ENCODE results near the gene TGM1. TPM values are rescaled to one million over a fixed set of nuclear protein-coding genes. Genes with fewer than 3 reads are reported as not detected.
"Not testable (repeated sequence)": the region's sequence is repeated elsewhere in the genome, so short reads cannot be mapped to it uniquely, and the experiment has no call there.

TGM1 gene
- total RNA-seq, 1 experiment from 2014 or later: 1.3 TPM

- Histone ChIP-seq H3K4me1 (ENCODE audit: low read length) (no peaks in the 10 kb centered on the region), H3K9me2 (replicated peaks; ENCODE audit: insufficient read depth, low read length) (no peaks in the 10 kb centered on the region), H3K36me3 (ENCODE audit: insufficient read depth, low read length) (peaks cover 2% of the 10 kb centered on the region; the same call in 1 of the 2 replicates), H3K79me2 (ENCODE audit: low read length) (no peaks in the 10 kb centered on the region), H3K9me3 (ENCODE audit: low read length) (no peaks in the 10 kb centered on the region), H3K27ac (ENCODE audit: low read length) (no peak overlapping the region), H4K20me1 (ENCODE audit: insufficient read depth, low read depth, low read length) (no peaks in the 10 kb centered on the region), H3K9ac (ENCODE audit: low read length) (no peak overlapping the region), H2AFZ (ENCODE audit: low read length) (no peak overlapping the region), H3K4me3 (ENCODE audit: low read length) (no peak overlapping the region), H3K27me3 (ENCODE audit: low read length) (no peaks in the 10 kb centered on the region), H3K4me2 (ENCODE audit: low read depth, low read length, poor library complexity, severe bottlenecking) (no peak overlapping the region)
- DNase-seq: no peak
These were observed 13.6 kb downstream of the TGM1 start for GRCh38 chr14:24249230-24250021.

DNA sequence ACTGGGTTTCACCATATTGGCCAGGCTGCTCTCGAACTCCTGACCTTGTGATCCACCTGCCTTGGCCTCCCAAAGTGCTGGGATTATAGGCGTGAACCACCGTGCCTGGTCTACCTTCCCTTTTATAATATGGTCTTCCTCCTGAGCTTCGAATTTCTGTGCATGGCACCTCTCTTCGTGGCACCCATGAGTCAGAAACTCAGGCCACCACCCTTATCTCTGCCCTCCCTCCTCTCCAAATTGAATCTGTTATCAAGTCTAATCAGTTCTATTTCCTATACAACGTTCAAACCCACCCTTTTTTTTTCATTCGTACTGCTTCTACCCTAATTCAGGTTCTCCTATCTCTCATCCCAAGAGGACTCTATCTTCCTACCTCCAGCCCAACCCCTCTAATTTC, 15.6 kb downstream of the TGM1 start:
- H3K79me2 ChIP-seq (ENCODE audit: low read length): no peaks in the 10 kb centered on the region
- no peak for DNase-seq
- H3K27me3 ChIP-seq (ENCODE audit: low read length): no peaks in the 10 kb centered on the region
- no peak overlapping the region for H3K4me2 ChIP-seq (ENCODE audit: low read depth, low read length, poor library complexity, severe bottlenecking)
- H4K20me1 ChIP-seq (ENCODE audit: insufficient read depth, low read depth, low read length): no peaks in the 10 kb centered on the region
- H3K27ac ChIP-seq (ENCODE audit: low read length): no peak overlapping the region
- H3K9me3 ChIP-seq (ENCODE audit: low read length): no peaks in the 10 kb centered on the region
- H3K4me1 ChIP-seq (ENCODE audit: low read length): peaks cover 13% of the 10 kb centered on the region
- no peaks in the 10 kb centered on the region for H3K9me2 ChIP-seq (replicated peaks; ENCODE audit: insufficient read depth, low read length)
- H3K9ac ChIP-seq (ENCODE audit: low read length): no peak overlapping the region
- no peak overlapping the region for H2AFZ ChIP-seq (ENCODE audit: low read length)
- no peaks in the 10 kb centered on the region for H3K36me3 ChIP-seq (ENCODE audit: insufficient read depth, low read length)
- H3K4me3 ChIP-seq (ENCODE audit: low read length): no peak overlapping the region

DNA sequence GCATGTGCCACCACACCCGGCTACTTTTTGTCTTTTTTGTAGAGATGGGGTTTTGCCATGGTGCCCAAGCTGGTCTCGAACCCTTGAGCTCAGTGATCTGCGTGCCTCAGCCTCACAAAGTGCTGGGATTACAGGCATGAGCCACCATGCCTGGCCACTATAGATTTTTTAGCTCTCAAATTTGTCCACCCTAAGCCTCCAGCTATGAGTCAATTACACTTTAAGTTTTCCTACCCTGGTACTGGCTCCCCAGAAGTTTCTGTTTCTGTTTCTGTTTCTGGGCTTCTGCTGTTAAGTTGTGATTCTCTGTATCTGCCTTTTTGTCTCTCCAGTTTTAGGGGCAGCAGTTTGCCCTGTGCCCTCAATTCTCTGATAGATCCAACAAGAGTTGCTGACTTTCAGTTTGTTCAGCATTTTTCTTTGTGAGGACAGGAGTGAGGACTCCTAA, 16.2 kb downstream of the TGM1 start:
- Histone ChIP-seq H3K27ac (ENCODE audit: low read length) (no peak overlapping the region), H3K9ac (ENCODE audit: low read length) (no peak overlapping the region), H3K4me1 (ENCODE audit: low read length) (peaks cover 15% of the 10 kb centered on the region), H4K20me1 (ENCODE audit: insufficient read depth, low read depth, low read length) (peaks cover 3% of the 10 kb centered on the region; the same call in 1 of the 2 replicates), H3K4me3 (ENCODE audit: low read length) (no peak overlapping the region), H3K9me3 (ENCODE audit: low read length) (no peaks in the 10 kb centered on the region), H3K79me2 (ENCODE audit: low read length) (peaks cover 3% of the 10 kb centered on the region), H3K36me3 (ENCODE audit: insufficient read depth, low read length) (no peaks in the 10 kb centered on the region), H3K27me3 (ENCODE audit: low read length) (no peaks in the 10 kb centered on the region), H2AFZ (ENCODE audit: low read length) (no peak overlapping the region), H3K9me2 (replicated peaks; ENCODE audit: insufficient read depth, low read length) (no peaks in the 10 kb centered on the region), H3K4me2 (ENCODE audit: low read depth, low read length, poor library complexity, severe bottlenecking) (no peak overlapping the region)
- DNase-seq: no peak

- not testable (repeated sequence) for H4K20me1 ChIP-seq (ENCODE audit: insufficient read depth, low read depth, low read length); H3K27me3 ChIP-seq (ENCODE audit: low read length); H3K4me3 ChIP-seq (ENCODE audit: low read length); DNase-seq; H3K9me2 ChIP-seq (replicated peaks; ENCODE audit: insufficient read depth, low read length); H2AFZ ChIP-seq (ENCODE audit: low read length); H3K27ac ChIP-seq (ENCODE audit: low read length); H3K9me3 ChIP-seq (ENCODE audit: low read length); H3K9ac ChIP-seq (ENCODE audit: low read length); H3K4me2 ChIP-seq (ENCODE audit: low read depth, low read length, poor library complexity, severe bottlenecking); H3K36me3 ChIP-seq (ENCODE audit: insufficient read depth, low read length)
- Histone ChIP-seq H3K4me1 (ENCODE audit: low read length) (peaks cover 29% of the 10 kb centered on the region), H3K79me2 (ENCODE audit: low read length) (peaks cover 17% of the 10 kb centered on the region)
These were observed 17.6 kb downstream of the TGM1 start for GRCh38 chr14:24245350-24245749.

GRCh38 chr14:24243336-24243836, 19.6 kb downstream of the TGM1 start:
- peak overlapping the region; percentile 52 for H2AFZ ChIP-seq (ENCODE audit: low read length)

DNA sequence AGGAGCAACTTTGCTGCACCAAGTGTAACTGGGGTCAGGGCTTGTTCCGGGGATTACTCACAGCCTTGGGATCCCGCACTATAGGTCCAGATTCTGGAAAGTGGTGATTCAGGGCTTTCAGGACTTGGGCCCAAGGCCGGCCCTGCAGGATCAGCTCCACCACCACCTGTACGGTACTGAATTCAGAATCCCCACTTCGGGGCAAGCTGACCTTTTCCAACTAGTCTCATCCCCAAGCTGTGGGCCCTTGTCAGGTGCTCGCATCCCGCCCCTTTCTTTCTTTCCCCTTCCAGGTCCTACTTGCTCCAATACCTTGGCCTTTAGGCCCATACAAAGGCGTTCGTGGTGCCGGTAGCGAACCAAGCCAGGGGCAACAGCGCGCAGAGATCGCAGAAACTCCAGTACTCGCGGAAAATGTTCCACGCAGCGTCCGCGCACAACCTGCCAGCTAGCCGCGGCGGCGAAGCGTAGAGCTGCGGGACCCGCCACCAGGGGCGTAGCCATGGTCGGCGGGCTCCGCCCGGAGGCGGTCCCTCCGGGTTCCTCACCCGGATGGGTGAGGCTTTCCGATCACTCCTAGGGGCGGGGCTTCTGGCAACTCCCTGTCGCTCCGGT, 21.0 kb downstream of the TGM1 start:
- Histone ChIP-seq H3K36me3 (ENCODE audit: insufficient read depth, low read length) (peaks cover 40% of the 10 kb centered on the region), H3K4me1 (ENCODE audit: low read length) (peaks cover 37% of the 10 kb centered on the region)

More at GRCh38 chr14:24243336-24243836, 19.6 kb downstream of the TGM1 start:
- no peaks in the 10 kb centered on the region for H3K9me3 ChIP-seq (ENCODE audit: low read length)
- H3K27ac ChIP-seq (ENCODE audit: low read length): peak overlapping the region; percentile 89
- peaks cover 26% of the 10 kb centered on the region for H3K36me3 ChIP-seq (ENCODE audit: insufficient read depth, low read length)
- peaks cover 37% of the 10 kb centered on the region for H3K4me1 ChIP-seq (ENCODE audit: low read length)
- peak overlapping the region; percentile 79 for H3K9ac ChIP-seq (ENCODE audit: low read length)
- H3K27me3 ChIP-seq (ENCODE audit: low read length): no peaks in the 10 kb centered on the region
- peak; percentile 81 for DNase-seq
- peak overlapping the region; percentile 92 for H3K4me2 ChIP-seq (ENCODE audit: low read depth, low read length, poor library complexity, severe bottlenecking)
- H3K4me3 ChIP-seq (ENCODE audit: low read length): peak overlapping the region; percentile 79
- H3K9me2 ChIP-seq (replicated peaks; ENCODE audit: insufficient read depth, low read length): no peaks in the 10 kb centered on the region
- peaks cover 27% of the 10 kb centered on the region for H3K79me2 ChIP-seq (ENCODE audit: low read length)
- H4K20me1 ChIP-seq (ENCODE audit: insufficient read depth, low read depth, low read length): peaks cover 6% of the 10 kb centered on the region; the same call in 1 of the 2 replicates

GRCh38 chr14:24240110-24240918, 22.7 kb downstream of the TGM1 start:
- H3K9me3 ChIP-seq (ENCODE audit: low read length): no peaks in the 10 kb centered on the region
- H3K4me3 ChIP-seq (ENCODE audit: low read length): no peak overlapping the region
- no peaks in the 10 kb centered on the region for H3K27me3 ChIP-seq (ENCODE audit: low read length)
- H3K9me2 ChIP-seq (replicated peaks; ENCODE audit: insufficient read depth, low read length): no peaks in the 10 kb centered on the region
- peak overlapping the region; percentile 3 for H3K4me2 ChIP-seq (ENCODE audit: low read depth, low read length, poor library complexity, severe bottlenecking)
- no peak overlapping the region for H3K9ac ChIP-seq (ENCODE audit: low read length)
- peaks cover 6% of the 10 kb centered on the region; the same call in 1 of the 2 replicates for H4K20me1 ChIP-seq (ENCODE audit: insufficient read depth, low read depth, low read length)
- H3K4me1 ChIP-seq (ENCODE audit: low read length): peaks cover 40% of the 10 kb centered on the region
- H2AFZ ChIP-seq (ENCODE audit: low read length): no peak overlapping the region
- DNase-seq: no peak
- H3K36me3 ChIP-seq (ENCODE audit: insufficient read depth, low read length): peaks cover 54% of the 10 kb centered on the region
- peaks cover 34% of the 10 kb centered on the region for H3K79me2 ChIP-seq (ENCODE audit: low read length)
- H3K27ac ChIP-seq (ENCODE audit: low read length): no peak overlapping the region

More for the DNA sequence above, 21.0 kb downstream of the TGM1 start:
- peak overlapping the region; percentile 89 for H3K27ac ChIP-seq (ENCODE audit: low read length)
- H3K9me2 ChIP-seq (replicated peaks; ENCODE audit: insufficient read depth, low read length): no peaks in the 10 kb centered on the region
- peak overlapping the region; percentile 79 for H3K9ac ChIP-seq (ENCODE audit: low read length)
- H4K20me1 ChIP-seq (ENCODE audit: insufficient read depth, low read depth, low read length): peaks cover 6% of the 10 kb centered on the region; the same call in 1 of the 2 replicates
- H3K9me3 ChIP-seq (ENCODE audit: low read length): no peaks in the 10 kb centered on the region
- peak overlapping the region; percentile 79 for H3K4me3 ChIP-seq (ENCODE audit: low read length)
- peaks cover 27% of the 10 kb centered on the region for H3K79me2 ChIP-seq (ENCODE audit: low read length)
- peak overlapping the region; percentile 40; the same call in 1 of the 2 replicates for H2AFZ ChIP-seq (ENCODE audit: low read length)
- peak; percentile 98 for DNase-seq
- peak overlapping the region; percentile 92 for H3K4me2 ChIP-seq (ENCODE audit: low read depth, low read length, poor library complexity, severe bottlenecking)
- no peaks in the 10 kb centered on the region for H3K27me3 ChIP-seq (ENCODE audit: low read length)
